Mononuclear cell (primary cell): ENCODE data around the gene CTNNBL1. TPM values are rescaled to one million over a fixed set of nuclear protein-coding genes. Genes with fewer than 3 reads are reported as not detected.

Source experiments
- H3K27me3 ChIP-seq: 2 replicates; pipeline ENCODE4 v1.6.0; 2011; ENCODE audit warnings: low read length, control low read depth; ENCODE audit not compliant: insufficient read depth
- H3K4me1 ChIP-seq: 2 replicates; pipeline ENCODE4 v1.5.1; 2011; ENCODE audit warnings: mild to moderate bottlenecking, low read length, control low read depth; ENCODE audit not compliant: insufficient read depth
- H3K4me3 ChIP-seq: 2 replicates; pipeline ENCODE4 v1.5.1; 2011; ENCODE audit warnings: mild to moderate bottlenecking, low read length, moderate library complexity
- H3K9me3 ChIP-seq: 2 replicates; pipeline ENCODE4 v1.5.1; 2011; ENCODE audit warnings: low read depth, mild to moderate bottlenecking, control low read depth, low read length
- total RNA-seq: library from RNA; depleted of rRNA; stranded (reverse); fragments of >200 nt; gene quantifications from one replicate; pipeline ENCODE4 v1.2.3, GENCODE V29; 2012

CTNNBL1 gene
- total RNA-seq, 1 donor, result 19.4 TPM

- Histone ChIP-seq H3K4me1 (no peaks in the 10 kb centered on the region), H3K9me3 (no peaks in the 10 kb centered on the region), H3K27me3 (no peaks in the 10 kb centered on the region), H3K4me3 (no peak overlapping the region)
These were observed 172.2 kb downstream of the CTNNBL1 start for GRCh38 chr20:37866051-37866450.

GRCh38 chr20:37867289-37868195 lies 173.7 kb downstream of the CTNNBL1 start:
- Histone ChIP-seq H3K27me3 (no peaks in the 10 kb centered on the region), H3K4me3 (no peak overlapping the region), H3K9me3 (no peaks in the 10 kb centered on the region), H3K4me1 (no peaks in the 10 kb centered on the region)

- Histone ChIP-seq H3K9me3 (no peaks in the 10 kb centered on the region), H3K4me3 (no peak overlapping the region), H3K4me1 (no peaks in the 10 kb centered on the region), H3K27me3 (no peaks in the 10 kb centered on the region)
These were observed 175.1 kb downstream of the CTNNBL1 start for GRCh38 chr20:37868851-37869333.

GRCh38 chr20:37869334-37869861 lies 175.6 kb downstream of the CTNNBL1 start:
- no peaks in the 10 kb centered on the region for H3K4me1 ChIP-seq
- H3K9me3 ChIP-seq, result no peaks in the 10 kb centered on the region
- H3K27me3 ChIP-seq, result no peaks in the 10 kb centered on the region
- H3K4me3 ChIP-seq, result no peak overlapping the region

- Histone ChIP-seq H3K4me1 (no peaks in the 10 kb centered on the region), H3K4me3 (no peak overlapping the region), H3K27me3 (no peaks in the 10 kb centered on the region), H3K9me3 (no peaks in the 10 kb centered on the region)
These were observed 176.5 kb downstream of the CTNNBL1 start for GRCh38 chr20:37870294-37870693.

- no peaks in the 10 kb centered on the region for H3K4me1 ChIP-seq
- no peaks in the 10 kb centered on the region for H3K27me3 ChIP-seq
- H3K9me3 ChIP-seq, result no peaks in the 10 kb centered on the region
- H3K4me3 ChIP-seq, result no peak overlapping the region
These were observed 177.9 kb downstream of the CTNNBL1 start for GRCh38 chr20:37871751-37872150.

GRCh38 chr20:37872161-37872560 lies 178.3 kb downstream of the CTNNBL1 start:
- Histone ChIP-seq H3K27me3 (no peaks in the 10 kb centered on the region), H3K4me3 (no peak overlapping the region), H3K9me3 (no peaks in the 10 kb centered on the region), H3K4me1 (no peaks in the 10 kb centered on the region)

- Histone ChIP-seq H3K4me1 (no peaks in the 10 kb centered on the region), H3K4me3 (no peak overlapping the region), H3K27me3 (no peaks in the 10 kb centered on the region), H3K9me3 (no peaks in the 10 kb centered on the region)
These were observed 180.1 kb downstream of the CTNNBL1 start for GRCh38 chr20:37873884-37874283.

- no peak overlapping the region for H3K4me3 ChIP-seq
- no peaks in the 10 kb centered on the region for H3K9me3 ChIP-seq
- no peaks in the 10 kb centered on the region for H3K4me1 ChIP-seq
- no peaks in the 10 kb centered on the region for H3K27me3 ChIP-seq
These were observed 181.8 kb downstream of the CTNNBL1 start for GRCh38 chr20:37875460-37876175.

- Histone ChIP-seq H3K9me3 (no peaks in the 10 kb centered on the region), H3K27me3 (no peaks in the 10 kb centered on the region), H3K4me1 (no peaks in the 10 kb centered on the region), H3K4me3 (no peak overlapping the region)
These were observed 183.0 kb downstream of the CTNNBL1 start for GRCh38 chr20:37876863-37877262.

- Histone ChIP-seq H3K9me3 (no peaks in the 10 kb centered on the region), H3K27me3 (no peaks in the 10 kb centered on the region), H3K4me1 (no peaks in the 10 kb centered on the region), H3K4me3 (no peak overlapping the region)
These were observed 184.3 kb downstream of the CTNNBL1 start for GRCh38 chr20:37877832-37878772.

- Histone ChIP-seq H3K4me1 (no peaks in the 10 kb centered on the region), H3K4me3 (no peak overlapping the region), H3K27me3 (no peaks in the 10 kb centered on the region), H3K9me3 (no peaks in the 10 kb centered on the region)
These were observed 185.2 kb downstream of the CTNNBL1 start for GRCh38 chr20:37878835-37879599.

GRCh38 chr20:37879843-37880242 lies 186.0 kb downstream of the CTNNBL1 start:
- Histone ChIP-seq H3K4me1 (no peaks in the 10 kb centered on the region), H3K9me3 (no peaks in the 10 kb centered on the region), H3K4me3 (no peak overlapping the region), H3K27me3 (no peaks in the 10 kb centered on the region)
